ENCODE measurements around the gene GRAP2. TPM values are rescaled to one million over a fixed set of nuclear protein-coding genes. Genes with fewer than 3 reads are reported as not detected.
A peak's percentile ranks its signal among the peaks of the same experiment; 100 is the strongest.

Gene GRAP2
- total and polyA plus RNA-seq, 8 donors, result 0.45 to 29.1 (median 3.0) TPM; not detected in 2

DNA sequence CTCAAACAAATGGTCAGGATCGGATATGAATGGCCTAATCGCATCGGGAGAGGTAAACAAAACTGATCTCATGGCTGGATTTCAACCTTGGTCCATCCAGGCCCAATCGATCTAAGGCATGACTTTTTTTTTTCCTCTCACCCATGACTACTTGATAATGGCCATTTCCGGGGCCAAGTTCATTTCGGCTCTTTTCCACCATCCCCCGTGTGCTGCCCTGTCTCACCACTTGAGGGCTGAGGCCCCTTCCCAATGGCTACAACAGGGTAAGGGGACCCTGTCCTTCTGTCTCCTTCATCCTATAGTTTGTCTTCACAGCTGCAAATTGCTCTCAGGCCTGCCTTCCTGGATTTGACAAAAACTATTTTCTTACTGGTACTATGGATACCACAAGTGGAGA is 26.7 kb downstream of the GRAP2 start:
- Histone ChIP-seq H3K27ac (peak overlapping the region in 1 of 5 donors; percentile 18), H3K4me1 (peaks cover 0 to 43% (median 24%) of the 10 kb centered on the region in 4 donors), H3K4me3 (no peak overlapping the region), H3K36me3 (no peaks in the 10 kb centered on the region), H3K9me3 (no peaks in the 10 kb centered on the region), H3K27me3 (peaks cover 0 to 40% (median 0%) of the 10 kb centered on the region in 3 donors)
- intact Hi-C loops (cut with DNase I; ENCODE audit: low total_unique reads), result no loop called here
- 39 to 46% (median 43%) methylated on average over 7 of the region's 7 CpGs for WGBS, 5 donors
- no peak for DNase-seq
- TF ChIP-seq POLR2A (IDR thresholded peaks at IDR 0.05) (no peak), POLR2AphosphoS5 (IDR thresholded peaks at IDR 0.05) (no peak), EP300 (IDR thresholded peaks at IDR 0.05) (no peak)
- TF ChIP-seq, protein P1, sequence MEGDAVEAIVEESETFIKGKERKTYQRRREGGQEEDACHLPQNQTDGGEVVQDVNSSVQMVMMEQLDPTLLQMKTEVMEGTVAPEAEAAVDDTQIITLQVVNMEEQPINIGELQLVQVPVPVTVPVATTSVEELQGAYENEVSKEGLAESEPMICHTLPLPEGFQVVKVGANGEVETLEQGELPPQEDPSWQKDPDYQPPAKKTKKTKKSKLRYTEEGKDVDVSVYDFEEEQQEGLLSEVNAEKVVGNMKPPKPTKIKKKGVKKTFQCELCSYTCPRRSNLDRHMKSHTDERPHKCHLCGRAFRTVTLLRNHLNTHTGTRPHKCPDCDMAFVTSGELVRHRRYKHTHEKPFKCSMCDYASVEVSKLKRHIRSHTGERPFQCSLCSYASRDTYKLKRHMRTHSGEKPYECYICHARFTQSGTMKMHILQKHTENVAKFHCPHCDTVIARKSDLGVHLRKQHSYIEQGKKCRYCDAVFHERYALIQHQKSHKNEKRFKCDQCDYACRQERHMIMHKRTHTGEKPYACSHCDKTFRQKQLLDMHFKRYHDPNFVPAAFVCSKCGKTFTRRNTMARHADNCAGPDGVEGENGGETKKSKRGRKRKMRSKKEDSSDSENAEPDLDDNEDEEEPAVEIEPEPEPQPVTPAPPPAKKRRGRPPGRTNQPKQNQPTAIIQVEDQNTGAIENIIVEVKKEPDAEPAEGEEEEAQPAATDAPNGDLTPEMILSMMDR (IDR thresholded peaks at IDR 0.05), result no peak

GRCh38 chr22:39928536-39929520 is 27.9 kb downstream of the GRAP2 start:
- intact Hi-C loops (cut with DNase I; ENCODE audit: low total_unique reads), result no loop called here
- no peak for DNase-seq
- Histone ChIP-seq H3K27me3 (peaks cover 0 to 40% (median 0%) of the 10 kb centered on the region in 3 donors), H3K36me3 (no peaks in the 10 kb centered on the region), H3K4me1 (peaks cover 0 to 41% (median 24%) of the 10 kb centered on the region in 4 donors), H3K9me3 (no peaks in the 10 kb centered on the region), H3K27ac (peak overlapping the region in 1 of 5 donors; percentile 15), H3K4me3 (no peak overlapping the region)
- TF ChIP-seq, protein P1 (IDR thresholded peaks at IDR 0.05), result no peak
- TF ChIP-seq POLR2AphosphoS5 (IDR thresholded peaks at IDR 0.05) (no peak), POLR2A (IDR thresholded peaks at IDR 0.05) (no peak), EP300 (IDR thresholded peaks at IDR 0.05) (no peak)
- WGBS, 5 donors, result 61 to 79% (median 72%) methylated on average over 4 of the region's 4 CpGs

DNA sequence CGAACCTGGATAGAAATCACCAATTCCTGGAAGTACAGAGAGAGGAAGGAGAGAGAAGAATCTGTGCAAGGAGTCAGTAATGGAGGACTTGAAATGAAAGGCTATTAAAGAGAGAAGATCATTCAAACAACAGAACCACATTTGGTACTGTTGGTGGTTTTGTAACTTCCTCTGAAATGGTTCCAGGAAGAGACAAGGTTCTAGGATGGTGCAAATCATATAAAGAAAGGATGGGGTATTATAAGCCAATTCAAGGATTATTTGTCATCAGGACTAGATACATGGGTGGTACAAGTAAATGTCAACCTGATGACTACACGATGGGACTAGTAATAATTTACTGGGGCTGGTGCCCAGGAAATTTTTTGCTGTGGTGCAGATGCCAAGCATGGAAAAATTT is 30.4 kb downstream of the GRAP2 start:
- Histone ChIP-seq H3K27ac (no peak overlapping the region), H3K27me3 (peaks cover 0 to 24% (median 0%) of the 10 kb centered on the region in 3 donors), H3K4me3 (no peak overlapping the region), H3K4me1 (peaks cover 0 to 40% (median 15%) of the 10 kb centered on the region in 4 donors), H3K9me3 (no peaks in the 10 kb centered on the region), H3K36me3 (no peaks in the 10 kb centered on the region)
- no peak for TF ChIP-seq POLR2A (IDR thresholded peaks at IDR 0.05)
- TF ChIP-seq, protein P1 (IDR thresholded peaks at IDR 0.05), result no peak
- no peak for TF ChIP-seq POLR2AphosphoS5 (IDR thresholded peaks at IDR 0.05)
- TF ChIP-seq EP300 (IDR thresholded peaks at IDR 0.05), result no peak
- intact Hi-C loops (cut with DNase I; ENCODE audit: low total_unique reads), result no loop called here
- 59 to 75% (median 73%) methylated on average over 2 of the region's 2 CpGs for WGBS, 5 donors
- no peak for DNase-seq

- DNase-seq, result no peak
- Histone ChIP-seq H3K4me3 (no peak overlapping the region), H3K27me3 (peaks cover 0 to 24% (median 0%) of the 10 kb centered on the region in 3 donors), H3K4me1 (peaks cover 0 to 31% (median 9%) of the 10 kb centered on the region in 4 donors), H3K9me3 (no peaks in the 10 kb centered on the region), H3K27ac (no peak overlapping the region), H3K36me3 (no peaks in the 10 kb centered on the region)
- TF ChIP-seq POLR2AphosphoS5 (IDR thresholded peaks at IDR 0.05), result no peak
- intact Hi-C loops (cut with DNase I; ENCODE audit: low total_unique reads), result no loop called here
- 43 to 69% (median 55%) methylated on average over 2 of the region's 2 CpGs for WGBS, 5 donors
Observed at GRCh38 chr22:39932166-39932565, 31.3 kb downstream of the GRAP2 start.

Measured in stomach (tissue), 9 donors.